Hepatocyte (in vitro differentiated cells): ENCODE data around the gene USP37. TPM values are rescaled to one million over a fixed set of nuclear protein-coding genes. Genes with fewer than 3 reads are reported as not detected.

ENCODE experiments used
- DNase-seq: peaks from one replicate; pipeline ENCODE4 v3.0.0-alpha.2; 2016; ENCODE audit warnings: low spot score
- H2AFZ ChIP-seq: fragments of 200-600 bp; sonication (generic); 2 replicates; pipeline ENCODE4 v1.6.0; 2016; ENCODE audit warnings: antibody characterized with exemption, mild to moderate bottlenecking
- H3K27ac ChIP-seq: fragments of 200-600 bp; sonication (generic); 2 replicates; pipeline ENCODE4 v1.5.1; 2016; ENCODE audit warnings: mild to moderate bottlenecking
- H3K27me3 ChIP-seq: fragments of 200-600 bp; sonication (generic); 2 replicates; pipeline ENCODE4 v1.6.1; 2016
- H3K36me3 ChIP-seq: fragments of 200-600 bp; sonication (generic); replicated peaks from 2 replicates; pipeline ENCODE4 v1.5.1; 2016; ENCODE audit warnings: low read depth; ENCODE audit not compliant: insufficient read depth
- H3K4me1 ChIP-seq: fragments of 200-600 bp; sonication (generic); 2 replicates; pipeline ENCODE4 v1.5.1; 2016; ENCODE audit warnings: mild to moderate bottlenecking, moderate library complexity; ENCODE audit not compliant: insufficient read depth
- H3K4me2 ChIP-seq: fragments of 200-600 bp; sonication (generic); 2 replicates; pipeline ENCODE4 v1.6.0; 2016
- H3K4me3 ChIP-seq: fragments of 200-600 bp; sonication (generic); 2 replicates; pipeline ENCODE4 v1.5.1; 2016; ENCODE audit warnings: mild to moderate bottlenecking
- H3K79me2 ChIP-seq: fragments of 200-600 bp; sonication (generic); 2 replicates; pipeline ENCODE4 v1.6.0; 2017; ENCODE audit warnings: mild to moderate bottlenecking
- H3K9me2 ChIP-seq: fragments of 200-600 bp; sonication (generic); replicated peaks from 2 replicates; pipeline ENCODE4 v1.6.0; 2017; ENCODE audit warnings: mild to moderate bottlenecking; ENCODE audit not compliant: insufficient read depth
- H3K9me3 ChIP-seq: fragments of 200-600 bp; sonication (generic); 2 replicates; pipeline ENCODE4 v1.5.1; 2016; ENCODE audit warnings: low read depth, mild to moderate bottlenecking
- H4K20me1 ChIP-seq: fragments of 200-600 bp; sonication (generic); 2 replicates; pipeline ENCODE4 v1.6.0; 2016; ENCODE audit warnings: mild to moderate bottlenecking; ENCODE audit not compliant: insufficient read depth, poor library complexity, severe bottlenecking
- EZH2 ChIP-seq: fragments of 200-600 bp; sonication (generic); IDR thresholded peaks from 2 replicates; pipeline ENCODE4 v1.6.1; 2016; ENCODE audit warnings: antibody characterized with exemption, mild to moderate bottlenecking, borderline replicate concordance
- EZH2phosphoT487 ChIP-seq: fragments of 200-600 bp; sonication (generic); IDR thresholded peaks from one replicate; pipeline ENCODE4 v1.6.1; 2018; ENCODE audit warnings: antibody characterized with exemption, mild to moderate bottlenecking, low read depth, moderate library complexity; ENCODE audit not compliant: unreplicated experiment, severe bottlenecking
- WGBS: methylation state at CpG from one replicate; pipeline ENCODE4 v1.1.6; 2016; ENCODE audit warnings: low lambda C conversion rate; ENCODE audit errors: missing lambda C conversion rate; 5-methylcytosine and 5-hydroxymethylcytosine counted together
- polyA plus RNA-seq: library from polyadenylated mRNA; unstranded; fragments of >200 nt; fragmentation: Nextera tagmentation; extraction: Ambion mirVana; gene quantifications from 2 replicates; pipeline ENCODE4 v1.2.1, GENCODE V29; 2016
- total RNA-seq: library from RNA; depleted of rRNA; stranded (reverse); fragments of >200 nt; gene quantifications from 2 replicates; pipeline ENCODE4 v1.2.3, GENCODE V29; 2014
- TF ChIP-seq, protein P1 (sequence below): fragments of 200-600 bp; sonication (generic); IDR thresholded peaks from 2 replicates; pipeline ENCODE4 v1.5.1; 2016; ENCODE audit warnings: antibody characterized with exemption, mild to moderate bottlenecking; ENCODE audit not compliant: poor library complexity

USP37 gene
- total and polyA plus RNA-seq, 2 experiments from 2014 or later, result 5.7 to 10.2 TPM

DNA sequence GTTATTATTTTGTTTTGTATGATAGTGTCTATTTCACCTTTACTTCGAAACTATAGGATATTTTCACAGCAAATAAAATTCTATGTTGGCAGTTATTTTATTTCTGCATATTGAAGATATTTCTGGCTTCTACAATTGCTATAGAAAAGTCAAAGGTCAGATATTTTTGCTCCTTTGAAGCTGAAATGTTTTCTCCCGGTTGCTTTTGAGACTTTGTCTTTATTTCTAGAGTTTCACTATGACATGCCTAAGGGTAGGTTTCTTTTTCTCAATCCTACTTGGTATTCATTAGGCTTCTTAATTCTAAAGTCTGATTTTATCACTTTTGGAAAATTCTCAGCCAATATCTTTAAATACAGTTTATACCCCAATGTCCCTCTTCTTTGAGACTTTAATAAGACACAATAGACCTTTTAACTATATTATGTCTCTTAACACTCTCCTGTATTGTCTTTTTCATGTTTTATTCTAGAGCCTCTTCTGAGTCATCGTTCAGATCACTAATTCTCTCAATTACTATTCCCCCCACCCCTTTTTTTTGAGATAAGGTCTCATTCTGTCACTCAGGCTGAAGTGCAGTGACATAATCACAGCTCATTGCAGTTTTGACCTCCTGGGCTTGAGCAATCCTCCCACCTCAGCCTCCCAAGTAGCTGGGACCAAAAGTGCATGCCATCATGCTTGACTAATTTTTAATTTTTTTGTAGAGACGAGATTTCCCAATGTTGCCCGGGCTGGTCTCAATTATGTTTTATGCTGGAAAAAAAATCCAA lies 50.5 kb downstream of the USP37 start:
- no peaks in the 10 kb centered on the region for H4K20me1 ChIP-seq
- no peak overlapping the region for H3K4me2 ChIP-seq
- 91% methylated on average over 5 of the region's 5 CpGs for WGBS
- no peak for DNase-seq
- H3K9me2 ChIP-seq, result no peaks in the 10 kb centered on the region
- no peak overlapping the region for H3K4me3 ChIP-seq
- H3K9me3 ChIP-seq, result no peaks in the 10 kb centered on the region
- TF ChIP-seq, protein P1, sequence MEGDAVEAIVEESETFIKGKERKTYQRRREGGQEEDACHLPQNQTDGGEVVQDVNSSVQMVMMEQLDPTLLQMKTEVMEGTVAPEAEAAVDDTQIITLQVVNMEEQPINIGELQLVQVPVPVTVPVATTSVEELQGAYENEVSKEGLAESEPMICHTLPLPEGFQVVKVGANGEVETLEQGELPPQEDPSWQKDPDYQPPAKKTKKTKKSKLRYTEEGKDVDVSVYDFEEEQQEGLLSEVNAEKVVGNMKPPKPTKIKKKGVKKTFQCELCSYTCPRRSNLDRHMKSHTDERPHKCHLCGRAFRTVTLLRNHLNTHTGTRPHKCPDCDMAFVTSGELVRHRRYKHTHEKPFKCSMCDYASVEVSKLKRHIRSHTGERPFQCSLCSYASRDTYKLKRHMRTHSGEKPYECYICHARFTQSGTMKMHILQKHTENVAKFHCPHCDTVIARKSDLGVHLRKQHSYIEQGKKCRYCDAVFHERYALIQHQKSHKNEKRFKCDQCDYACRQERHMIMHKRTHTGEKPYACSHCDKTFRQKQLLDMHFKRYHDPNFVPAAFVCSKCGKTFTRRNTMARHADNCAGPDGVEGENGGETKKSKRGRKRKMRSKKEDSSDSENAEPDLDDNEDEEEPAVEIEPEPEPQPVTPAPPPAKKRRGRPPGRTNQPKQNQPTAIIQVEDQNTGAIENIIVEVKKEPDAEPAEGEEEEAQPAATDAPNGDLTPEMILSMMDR, result no peak
- TF ChIP-seq EZH2 (no peak), EZH2phosphoT487 (no peak)
- no peaks in the 10 kb centered on the region for H3K27me3 ChIP-seq
- H3K79me2 ChIP-seq, result no peaks in the 10 kb centered on the region
- no peaks in the 10 kb centered on the region for H3K4me1 ChIP-seq
- no peak overlapping the region for H3K27ac ChIP-seq
- H3K36me3 ChIP-seq, result no peaks in the 10 kb centered on the region
- no peak overlapping the region for H2AFZ ChIP-seq

DNA sequence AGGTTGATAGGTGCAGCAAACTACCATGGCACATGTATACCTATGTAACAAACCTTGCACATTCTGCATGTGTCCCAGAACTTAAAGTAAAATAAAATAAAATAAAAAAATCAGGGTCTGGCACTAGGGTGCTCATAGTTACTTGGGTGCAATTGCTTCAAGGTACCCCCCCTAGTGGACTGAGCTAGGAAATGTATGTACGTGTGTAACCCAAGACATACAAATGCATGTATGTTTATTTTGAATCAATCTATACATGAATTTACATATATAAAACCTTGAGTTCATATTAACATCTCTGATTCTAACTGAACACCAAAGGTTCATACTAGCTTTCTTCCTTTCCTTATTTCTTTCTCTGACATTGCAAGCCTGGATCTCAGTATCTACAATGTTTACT lies 51.5 kb downstream of the USP37 start:
- no peaks in the 10 kb centered on the region for H3K9me3 ChIP-seq
- no peaks in the 10 kb centered on the region for H3K4me1 ChIP-seq
- DNase-seq, result no peak
- H3K79me2 ChIP-seq, result no peaks in the 10 kb centered on the region
- WGBS, result 94% methylated on average over 1 of the region's 1 CpG
- no peaks in the 10 kb centered on the region for H3K27me3 ChIP-seq
- no peaks in the 10 kb centered on the region for H3K36me3 ChIP-seq
- no peak overlapping the region for H3K4me3 ChIP-seq
- no peaks in the 10 kb centered on the region for H3K9me2 ChIP-seq
- H3K4me2 ChIP-seq, result no peak overlapping the region
- TF ChIP-seq, protein P1, result peak; percentile 9
- no peak for TF ChIP-seq EZH2
- H4K20me1 ChIP-seq, result no peaks in the 10 kb centered on the region
- H3K27ac ChIP-seq, result no peak overlapping the region
- no peak overlapping the region for H2AFZ ChIP-seq

DNA sequence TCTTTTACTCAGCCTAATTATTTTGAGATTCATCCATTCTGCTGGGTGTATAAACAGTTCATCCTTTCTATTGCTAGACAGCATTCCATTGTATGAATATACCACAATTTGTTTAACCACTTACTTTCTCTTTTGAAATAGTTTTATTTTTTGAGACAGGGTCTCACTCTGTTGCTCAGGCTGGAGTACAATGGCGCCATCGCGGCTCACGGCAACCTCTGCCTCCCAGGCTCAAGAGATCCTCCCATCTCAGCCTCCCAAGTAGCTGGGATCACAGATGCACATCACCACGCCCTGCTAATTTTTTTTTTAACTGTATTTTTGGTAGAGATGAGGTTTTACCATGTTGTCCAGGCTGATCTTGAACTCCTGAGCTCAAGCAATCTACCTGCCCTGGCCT lies 54.5 kb downstream of the USP37 start:
- WGBS, result 97% methylated on average over 5 of the region's 5 CpGs

More for the DNA sequence above, 54.5 kb downstream of the USP37 start:
- Histone ChIP-seq H3K36me3 (no peaks in the 10 kb centered on the region), H3K27ac (no peak overlapping the region), H3K4me3 (no peak overlapping the region), H3K9me2 (no peaks in the 10 kb centered on the region), H3K79me2 (no peaks in the 10 kb centered on the region), H2AFZ (no peak overlapping the region), H3K4me1 (no peaks in the 10 kb centered on the region), H4K20me1 (no peaks in the 10 kb centered on the region), H3K9me3 (no peaks in the 10 kb centered on the region), H3K27me3 (no peaks in the 10 kb centered on the region), H3K4me2 (no peak overlapping the region)
- TF ChIP-seq, protein P1, result no peak
- TF ChIP-seq EZH2phosphoT487 (no peak), EZH2 (no peak)
- no peak for DNase-seq
